Motor neuron (in vitro differentiated cells): ENCODE data around the gene DNAI4. TPM values are rescaled to one million over a fixed set of nuclear protein-coding genes. Genes with fewer than 3 reads are reported as not detected.
"Not testable (repeated sequence)": the region's sequence is repeated elsewhere in the genome, so short reads cannot be mapped to it uniquely, and the experiment has no call there.

Experiments used
- ATAC-seq, 8 experiments: fragments of 200-7000 bp; cut with Tn5 transposase; replicated peaks in 6 of 8; 2 replicates each; pipeline ENCODE4 v1.8.0; 2021; ENCODE audit warnings: mild to moderate bottlenecking in 8 of 8, moderate library complexity in 8 of 8
- H3K27ac ChIP-seq, 2 donors: fragments of 250-450 bp; sonication (Bioruptor Pico); 2 replicates each; pipeline ENCODE4 v1.9.0; 2021; ENCODE audit warnings: antibody characterized with exemption in 2 of 2, mild to moderate bottlenecking in 2 of 2, moderate library complexity in 1 of 2
- H3K4me1 ChIP-seq, 2 donors: fragments of 250-450 bp; sonication (Bioruptor Pico); replicated peaks in 1 of 2; 2 replicates each; pipeline ENCODE4 v1.6.1; 2021; ENCODE audit warnings: antibody characterized with exemption in 2 of 2, mild to moderate bottlenecking in 2 of 2, moderate library complexity in 1 of 2
- H3K4me3 ChIP-seq, 5 donors: fragments of 250-450 bp; sonication (Bioruptor Pico); 2 replicates each; pipeline ENCODE4 v1.9.0; 2021; ENCODE audit warnings: antibody characterized with exemption in 5 of 5, mild to moderate bottlenecking in 5 of 5, moderate library complexity in 4 of 5
- WGBS, 10 experiments: fragments of 450-650 bp; shearing (Covaris generic); methylation state at CpG; one replicate each; pipeline ENCODE4 v1.0.0; 2022; 5-methylcytosine and 5-hydroxymethylcytosine counted together
- in situ Hi-C, 9 experiments: fragments of 400-800 bp; cut with MboI; loops; one replicate each; pipeline ENCODE4 v1.15.0; 2021; ENCODE audit warnings: low sequenced_read_pairs in 9 of 9, low pct_unique_long_range_greater_than_20kb in 2 of 9; ENCODE audit not compliant: unreplicated experiment in 9 of 9
- total RNA-seq, 8 experiments: library from RNA; unstranded; fragments of 300-600 nt; gene quantifications; 2 replicates each; pipeline versions ENCODE4 v1.2.3 to v1.2.4, GENCODE V29; 2022

DNAI4 gene
- total RNA-seq, 8 experiments from 2014 or later: 3.6 to 69.8 (median 11.3) TPM

DNA sequence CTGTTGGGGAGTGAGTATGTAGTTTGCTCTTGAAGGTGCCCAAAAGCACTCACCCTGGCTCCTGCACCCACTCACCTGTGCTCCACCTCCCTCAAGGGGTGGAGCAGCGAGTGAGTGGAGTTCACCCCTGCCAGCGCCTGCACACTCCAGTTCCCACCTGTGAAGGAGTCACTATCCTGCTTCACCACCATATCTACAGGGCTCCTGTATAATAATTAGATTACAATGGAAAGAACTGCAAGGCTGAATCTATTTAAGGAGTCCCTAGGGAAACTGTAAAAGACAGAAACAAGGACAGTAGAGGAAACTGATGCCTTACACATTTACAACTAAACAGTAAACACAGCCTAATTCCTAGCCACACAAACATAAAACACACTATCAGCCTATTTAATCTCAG is 4.1 kb downstream of the DNAI4 start:
- in situ Hi-C loops: no loop called here
- H3K27ac ChIP-seq: no peak overlapping the region
- 91 to 100% (median 93%) methylated on average over 1 to 2 of the region's 2 CpGs; no CpG with 5 or more reads in 5 of the 10 experiments for WGBS, 10 experiments

DNA sequence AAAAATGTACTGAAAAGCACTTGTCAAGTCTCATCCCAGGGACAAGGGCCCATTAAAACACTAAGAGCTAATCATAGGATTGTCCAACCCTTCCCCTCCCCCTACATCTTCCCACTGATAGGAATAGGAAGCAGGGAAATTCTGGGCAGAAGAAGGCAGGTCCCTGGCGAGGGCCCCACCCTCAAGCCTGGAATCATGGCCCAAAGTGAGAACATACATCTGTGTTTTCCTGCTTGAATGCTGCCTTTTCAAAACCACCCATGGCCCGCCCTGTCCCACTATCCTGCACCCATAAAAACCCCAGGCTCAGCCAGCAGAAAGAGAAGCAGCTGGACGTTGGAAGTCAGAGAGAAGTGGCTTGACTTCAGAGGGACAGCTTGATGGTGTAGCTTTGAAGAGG is 4.8 kb downstream of the DNAI4 start:
- ATAC-seq: no peak
- 65 to 100% (median 78%) methylated on average over 1 to 3 of the region's 3 CpGs; no CpG with 5 or more reads in 4 of the 10 experiments for WGBS, 10 experiments
- H3K4me1 ChIP-seq: peaks cover 9 to 10% of the 10 kb centered on the region in 2 donors
- H3K27ac ChIP-seq: no peak overlapping the region
- H3K4me3 ChIP-seq: no peak overlapping the region
- in situ Hi-C loops: no loop called here

More for the DNA sequence above, 4.1 kb downstream of the DNAI4 start:
- Histone ChIP-seq H3K4me3 (no peak overlapping the region), H3K4me1 (peaks cover 9 to 10% of the 10 kb centered on the region in 2 donors)
- ATAC-seq: no peak

DNA sequence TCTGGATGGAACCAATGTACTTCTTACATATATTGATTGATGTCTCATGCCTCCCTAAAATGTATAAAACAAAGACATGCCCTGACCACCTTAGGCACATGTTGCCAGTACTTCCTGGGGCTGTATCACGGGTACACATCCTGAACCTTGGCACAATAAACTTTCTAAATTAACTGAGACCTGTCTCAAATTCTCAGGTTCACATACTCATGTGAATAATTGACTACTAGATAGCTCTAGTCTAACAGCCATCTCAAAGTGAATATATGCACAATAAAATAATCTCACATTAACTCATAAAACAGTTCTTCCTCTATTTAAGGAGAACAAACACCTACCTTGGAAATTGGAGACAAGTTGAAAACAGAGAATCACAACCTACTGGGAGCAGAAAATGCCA is 5.6 kb downstream of the DNAI4 start:
- Histone ChIP-seq H3K4me1 (peaks cover 9 to 10% of the 10 kb centered on the region in 2 donors), H3K27ac (no peak overlapping the region), H3K4me3 (no peak overlapping the region)
- no peak for ATAC-seq
- 80 to 100% (median 100%) methylated on average over 1 of the region's 1 CpG; no CpG with 5 or more reads in 3 of the 10 experiments for WGBS, 10 experiments
- in situ Hi-C loops: no loop called here

DNA sequence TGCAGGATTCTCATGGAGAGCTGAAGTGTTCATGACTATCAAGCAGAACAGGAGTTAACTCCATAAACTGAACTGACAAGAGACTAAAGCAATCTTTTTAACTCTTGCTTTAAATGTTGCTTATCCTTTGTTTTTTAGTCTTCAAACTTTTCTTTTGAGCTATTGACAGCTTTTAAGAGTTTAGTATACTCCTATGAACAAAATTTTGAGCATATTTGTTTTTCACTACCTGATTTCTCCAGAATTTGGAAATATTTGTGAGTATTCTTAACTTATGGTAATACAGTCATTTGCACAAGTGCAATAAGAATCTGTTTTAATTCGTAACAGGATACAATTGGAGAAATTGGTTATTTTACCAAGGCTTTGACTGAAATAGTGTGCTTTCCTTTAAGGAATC is 7.2 kb downstream of the DNAI4 start:
- in situ Hi-C loops: no loop called here
- Histone ChIP-seq H3K4me3 (no peak overlapping the region), H3K27ac (no peak overlapping the region), H3K4me1 (no peaks in the 10 kb centered on the region)
- WGBS, 10 experiments: 80 to 100% (median 100%) methylated on average over 1 of the region's 1 CpG; no CpG with 5 or more reads in 1 of the 10 experiments
- ATAC-seq: no peak

DNA sequence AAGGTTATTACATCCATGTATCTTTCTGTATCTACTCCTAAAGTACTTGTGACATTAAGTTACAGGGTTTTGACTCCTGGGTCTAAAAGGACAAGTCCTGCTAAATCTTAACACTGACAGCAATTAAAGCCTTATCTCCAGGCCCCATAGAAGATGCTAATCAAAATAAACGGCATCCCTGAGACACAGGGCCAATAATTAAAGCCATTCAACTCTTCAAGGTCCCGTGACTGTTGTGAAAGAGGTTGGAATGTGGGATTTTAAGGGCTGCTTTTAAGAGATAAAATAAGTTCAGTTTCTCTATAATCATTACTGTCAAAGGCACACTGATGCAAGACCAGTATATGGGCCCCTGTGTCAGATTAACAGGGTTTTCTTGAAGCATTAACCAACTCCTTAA is 8.3 kb downstream of the DNAI4 start:
- no peaks in the 10 kb centered on the region for H3K4me1 ChIP-seq
- ATAC-seq: no peak
- in situ Hi-C loops: no loop called here
- H3K27ac ChIP-seq: no peak overlapping the region
- H3K4me3 ChIP-seq: no peak overlapping the region
- 6 to 95% (median 60%) methylated on average over 1 to 2 of the region's 2 CpGs; no CpG with 5 or more reads in 1 of the 10 experiments for WGBS, 10 experiments

DNA sequence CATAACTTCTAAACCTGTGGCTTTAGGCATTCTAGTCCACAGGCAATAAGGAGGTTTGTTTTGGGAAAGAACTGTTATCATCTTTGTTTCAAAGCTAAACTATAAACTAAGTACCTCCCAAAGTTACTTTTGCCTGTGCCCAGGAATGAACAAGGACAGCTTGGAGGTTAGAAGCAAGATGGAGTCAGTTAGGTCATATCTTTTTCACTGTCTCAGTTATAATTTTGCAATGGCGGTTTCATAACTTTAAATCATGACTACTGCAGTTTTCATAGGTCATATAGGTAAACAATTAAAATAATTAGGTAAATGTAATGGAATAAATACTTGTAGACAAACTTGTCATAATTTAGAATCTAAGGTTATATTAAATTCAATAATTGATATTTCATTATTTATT is 9.5 kb downstream of the DNAI4 start:
- in situ Hi-C loops, H3K4me1 ChIP-seq, H3K27ac ChIP-seq, ATAC-seq, H3K4me3 ChIP-seq: not testable (repeated sequence)
- WGBS, 10 experiments: 83 to 100% (median 97%) methylated on average over 1 of the region's 1 CpG; no CpG with 5 or more reads in 2 of the 10 experiments

DNA sequence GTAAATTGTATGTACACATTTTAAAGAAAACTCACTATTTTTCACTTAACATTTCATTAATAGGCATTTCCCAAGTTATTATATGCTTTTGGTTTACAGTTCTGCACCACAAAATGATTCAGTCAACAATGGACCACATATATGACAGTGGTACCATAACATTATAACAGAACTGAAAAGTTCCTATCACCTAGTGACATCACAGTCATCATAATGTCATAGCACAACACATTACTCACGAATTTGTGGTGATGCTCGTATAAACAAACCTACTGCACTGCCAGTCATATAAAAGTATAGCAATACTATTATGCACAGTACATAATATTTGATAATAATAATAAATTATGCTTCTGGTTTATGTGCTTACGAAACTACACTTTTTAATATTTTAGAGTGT is 30.9 kb downstream of the DNAI4 start:
- no peak for ATAC-seq
- no peak overlapping the region for H3K27ac ChIP-seq
- WGBS, 10 experiments: 50 to 100% (median 86%) methylated on average over 1 to 3 of the region's 3 CpGs; no CpG with 5 or more reads in 2 of the 10 experiments
- no peaks in the 10 kb centered on the region for H3K4me1 ChIP-seq
- no peak overlapping the region for H3K4me3 ChIP-seq
- in situ Hi-C loops: no loop called here

DNA sequence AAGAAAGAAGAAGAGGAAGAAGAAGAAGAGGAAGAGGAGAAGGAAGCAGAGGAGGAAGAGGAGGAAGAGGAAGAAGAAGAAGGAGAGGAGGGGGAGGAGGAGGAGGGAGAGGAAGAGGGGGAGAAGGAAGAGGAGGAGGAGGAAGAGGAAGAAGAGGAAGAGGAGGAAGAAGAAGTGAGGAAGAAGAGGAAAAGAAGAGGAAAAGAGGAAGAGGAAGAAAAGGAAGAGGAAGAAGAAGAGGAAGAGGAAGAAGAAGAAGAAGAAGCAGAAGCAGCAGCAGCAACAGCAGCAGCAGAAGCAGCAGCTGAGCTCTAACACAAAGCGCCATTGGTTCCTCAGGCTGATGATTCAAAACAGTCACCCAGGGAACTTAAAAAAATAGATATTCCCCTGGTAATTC is 34.0 kb downstream of the DNAI4 start:
- ATAC-seq: no peak
- H3K4me3 ChIP-seq: no peak overlapping the region
- 12 to 100% (median 96%) methylated on average over 1 of the region's 1 CpG; no CpG with 5 or more reads in 2 of the 10 experiments for WGBS, 10 experiments
- in situ Hi-C loops: no loop called here
- H3K27ac ChIP-seq: no peak overlapping the region
- H3K4me1 ChIP-seq: no peaks in the 10 kb centered on the region

DNA sequence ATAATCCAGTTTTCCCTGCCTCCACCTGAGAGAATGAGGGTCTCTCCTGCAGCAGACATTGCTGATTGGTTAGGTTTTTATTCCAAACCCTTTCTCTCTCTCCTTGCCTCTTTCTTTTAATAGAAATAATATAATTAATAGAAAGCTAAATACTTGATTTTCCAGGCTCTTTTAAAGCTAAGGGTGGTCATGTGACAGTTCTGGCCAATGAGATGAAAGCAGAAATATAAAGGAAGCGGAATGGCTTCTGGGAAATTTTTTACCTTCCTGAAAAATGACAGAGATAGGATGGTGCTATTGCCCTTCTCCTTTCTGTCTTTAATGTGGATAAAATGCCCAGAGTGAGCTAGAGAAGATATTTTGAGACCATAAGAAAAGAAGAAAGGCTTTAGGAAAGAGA is 35.6 kb downstream of the DNAI4 start:
- in situ Hi-C loops: no loop called here
- Histone ChIP-seq H3K27ac (no peak overlapping the region), H3K4me1 (no peaks in the 10 kb centered on the region), H3K4me3 (no peak overlapping the region)
- no peak for ATAC-seq
- WGBS, 10 experiments: 83 to 100% (median 100%) methylated on average over 1 of the region's 1 CpG

DNA sequence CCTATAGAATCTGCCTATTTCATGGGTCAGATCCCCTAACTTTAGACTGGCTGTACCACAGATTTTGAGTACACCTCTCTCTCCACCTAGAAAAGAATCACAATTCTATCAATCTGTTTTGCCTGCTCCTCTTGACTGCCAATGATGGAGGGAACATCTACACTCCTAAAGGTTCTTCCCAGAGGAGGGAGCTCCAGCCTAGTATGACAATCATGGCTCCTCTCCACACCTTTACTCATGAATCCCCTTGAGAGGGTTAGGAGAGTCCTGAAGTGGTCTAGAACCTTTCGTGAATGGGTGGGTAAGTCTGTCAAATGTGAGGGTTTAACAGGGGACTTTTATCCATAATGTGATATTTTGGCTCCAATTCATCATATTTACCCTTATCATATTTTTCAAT is 48.0 kb downstream of the DNAI4 start:
- Histone ChIP-seq H3K27ac (no peak overlapping the region), H3K4me3 (no peak overlapping the region), H3K4me1 (no peaks in the 10 kb centered on the region)
- no peak for ATAC-seq
- 17 to 100% (median 83%) methylated on average over 1 of the region's 1 CpG; no CpG with 5 or more reads in 5 of the 10 experiments for WGBS, 10 experiments
- in situ Hi-C loops: no loop called here

DNA sequence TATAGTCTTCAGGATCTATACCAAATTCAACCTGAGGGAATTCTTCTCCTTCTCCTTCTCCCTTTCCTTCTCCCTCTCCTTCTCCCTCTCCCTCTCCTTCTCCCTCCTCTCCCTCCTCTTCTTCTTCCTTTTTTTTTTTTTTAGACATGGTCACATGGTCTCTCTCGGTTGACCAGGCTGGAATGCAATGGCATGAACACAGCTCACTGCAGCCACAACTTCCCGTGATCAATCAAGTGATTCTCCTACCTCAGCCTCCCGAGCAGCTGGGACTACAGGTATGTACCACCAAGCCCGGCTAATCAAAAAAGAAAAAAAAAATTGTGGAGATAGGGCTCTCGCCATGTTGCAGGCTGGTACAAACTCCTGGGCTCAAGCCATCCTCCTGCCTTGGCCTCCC is 51.5 kb downstream of the DNAI4 start:
- Histone ChIP-seq H3K4me3 (no peak overlapping the region), H3K27ac (no peak overlapping the region), H3K4me1 (no peaks in the 10 kb centered on the region)
- 62 to 96% (median 83%) methylated on average over 3 to 5 of the region's 5 CpGs for WGBS, 10 experiments
- ATAC-seq: no peak
- in situ Hi-C loops: no loop called here

DNA sequence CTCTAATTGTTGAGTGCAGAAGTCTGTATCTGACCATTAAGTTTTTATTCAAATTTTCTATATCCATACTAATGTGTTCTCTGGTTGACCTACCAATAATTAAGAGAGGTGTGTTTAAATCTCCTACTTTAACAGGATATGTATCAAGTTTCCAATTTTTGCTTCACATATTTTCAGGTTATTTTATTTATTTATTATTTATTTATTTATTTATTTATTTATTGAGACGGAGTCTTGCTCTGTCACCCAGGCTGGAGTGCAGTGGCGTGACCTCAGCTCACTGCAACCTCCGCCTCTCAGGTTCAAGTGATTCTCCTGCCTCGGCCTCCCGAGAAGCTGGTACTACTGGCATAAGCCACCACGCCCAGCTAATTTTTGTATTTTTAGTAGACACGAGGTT is 52.6 kb downstream of the DNAI4 start:
- H3K4me3 ChIP-seq, ATAC-seq, H3K4me1 ChIP-seq, in situ Hi-C loops, H3K27ac ChIP-seq: not testable (repeated sequence)
- whole genome bisulfite sequencing, 10 experiments: 88 to 100% (median 94%) methylated on average over 2 to 7 of the region's 7 CpGs; no CpG with 5 or more reads in 1 of the 10 experiments

DNA sequence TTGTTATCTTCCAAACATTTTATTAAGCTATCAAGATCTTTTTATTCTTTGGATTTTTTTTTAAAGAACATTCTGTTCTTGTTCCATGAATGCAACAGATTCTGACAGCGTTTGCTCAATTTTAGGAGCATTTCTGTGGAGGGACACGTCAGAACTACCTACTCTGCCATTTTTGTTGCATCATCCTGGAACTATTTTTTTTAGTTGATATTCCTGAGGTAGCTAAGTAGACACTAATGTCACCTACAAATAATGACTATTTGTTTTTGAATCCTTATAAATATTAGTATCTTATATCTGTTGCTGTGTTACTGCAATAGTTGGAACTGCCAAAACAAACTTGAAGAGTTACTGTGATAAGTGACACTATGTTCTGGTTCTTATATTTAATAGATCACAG is 57.2 kb downstream of the DNAI4 start:
- in situ Hi-C loops: no loop called here
- no peak for ATAC-seq
- Histone ChIP-seq H3K4me1 (no peaks in the 10 kb centered on the region), H3K4me3 (no peak overlapping the region), H3K27ac (no peak overlapping the region)
- 3 to 97% (median 85%) methylated on average over 2 of the region's 2 CpGs for WGBS, 10 experiments

DNA sequence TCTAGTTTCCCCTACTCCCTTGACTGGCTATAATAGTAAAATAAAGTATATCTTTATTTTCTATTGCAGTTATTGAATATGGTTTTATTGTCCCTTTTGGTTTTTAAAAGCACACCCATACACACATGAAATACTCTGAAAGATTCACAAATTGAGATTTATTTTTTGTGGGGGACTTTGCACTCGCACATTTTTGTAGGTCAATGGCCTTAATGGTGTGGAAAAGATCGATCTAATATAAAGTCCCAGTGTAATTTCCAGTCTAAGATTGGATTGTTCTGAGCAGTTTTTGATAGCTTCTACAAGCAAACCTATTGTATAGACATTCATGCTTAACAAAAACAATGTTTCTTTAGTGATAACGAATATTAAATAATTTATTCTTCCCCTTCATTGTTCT is 64.1 kb downstream of the DNAI4 start:
- in situ Hi-C loops: no loop called here
- Histone ChIP-seq H3K4me1 (no peaks in the 10 kb centered on the region), H3K4me3 (no peak overlapping the region), H3K27ac (no peak overlapping the region)
- WGBS, 10 experiments: 40 to 97% (median 83%) methylated on average over 1 to 3 of the region's 3 CpGs; no CpG with 5 or more reads in 1 of the 10 experiments
- no peak for ATAC-seq
